NCI-H526 (cell line): ENCODE results near the gene AKAP17A.
"Not testable (repeated sequence)": the region's sequence is repeated elsewhere in the genome, so short reads cannot be mapped to it uniquely, and the experiment has no call there.

Experiments used
- DNase-seq, 2 experiments: peaks; one replicate each; lab custom pipeline; 2025; lab: John Stamatoyannopoulos, UW

Gene AKAP17A, protein sequence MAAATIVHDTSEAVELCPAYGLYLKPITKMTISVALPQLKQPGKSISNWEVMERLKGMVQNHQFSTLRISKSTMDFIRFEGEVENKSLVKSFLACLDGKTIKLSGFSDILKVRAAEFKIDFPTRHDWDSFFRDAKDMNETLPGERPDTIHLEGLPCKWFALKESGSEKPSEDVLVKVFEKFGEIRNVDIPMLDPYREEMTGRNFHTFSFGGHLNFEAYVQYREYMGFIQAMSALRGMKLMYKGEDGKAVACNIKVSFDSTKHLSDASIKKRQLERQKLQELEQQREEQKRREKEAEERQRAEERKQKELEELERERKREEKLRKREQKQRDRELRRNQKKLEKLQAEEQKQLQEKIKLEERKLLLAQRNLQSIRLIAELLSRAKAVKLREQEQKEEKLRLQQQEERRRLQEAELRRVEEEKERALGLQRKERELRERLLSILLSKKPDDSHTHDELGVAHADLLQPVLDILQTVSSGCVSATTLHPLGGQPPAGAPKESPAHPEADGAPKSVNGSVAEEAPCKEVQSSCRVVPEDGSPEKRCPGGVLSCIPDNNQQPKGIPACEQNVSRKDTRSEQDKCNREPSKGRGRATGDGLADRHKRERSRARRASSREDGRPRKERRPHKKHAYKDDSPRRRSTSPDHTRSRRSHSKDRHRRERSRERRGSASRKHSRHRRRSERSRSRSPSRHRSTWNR

GRCh38 chrX:1591102-1591862, at the start of gene AKAP17A:
Gene AKAP17A (plus strand): TSS chrX:1591604. CDS start chrX:1593463, 1,859 bp downstream.
- peak; percentile 92 to 97 for DNase-seq

DNA sequence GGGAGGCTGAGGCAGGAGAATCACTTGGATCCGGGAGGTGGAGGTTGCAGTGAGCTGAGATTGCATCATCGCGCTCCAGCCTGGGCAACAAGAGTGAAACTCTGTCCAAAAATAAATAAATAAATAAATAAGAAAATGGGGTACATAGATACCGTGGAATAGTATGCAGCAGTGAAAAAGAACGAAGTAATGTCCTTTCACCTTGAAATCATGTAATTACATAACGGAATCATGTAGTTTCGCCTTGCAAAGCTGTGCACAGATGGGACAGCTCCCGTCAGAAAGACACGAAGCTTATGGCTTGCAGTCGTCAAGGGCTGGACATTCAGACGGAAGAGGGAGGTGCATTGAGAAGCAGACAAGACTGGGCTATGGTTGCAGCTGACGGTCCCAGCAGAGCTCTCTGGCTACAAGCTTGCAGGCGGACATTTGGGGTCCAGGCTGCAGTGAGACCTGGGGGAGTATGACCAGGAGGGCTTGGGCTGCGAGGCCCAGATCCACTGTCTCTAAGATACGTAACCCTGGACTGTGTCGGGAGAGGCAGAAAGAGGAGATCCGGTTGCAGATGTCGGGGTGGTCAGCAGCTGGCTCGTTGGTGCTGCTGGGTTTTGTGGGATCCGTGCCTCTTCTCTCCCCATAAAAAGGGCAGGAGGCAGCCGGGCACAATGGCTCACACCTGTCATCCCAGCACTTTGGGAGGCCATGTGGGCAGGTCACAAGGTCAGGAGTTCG, 48.2 kb upstream of the AKAP17A start:
- DNase-seq = no peak

- no peak for DNase-seq
Observed at GRCh38 chrX:1545776-1546408, 45.5 kb upstream of the AKAP17A start.

DNA sequence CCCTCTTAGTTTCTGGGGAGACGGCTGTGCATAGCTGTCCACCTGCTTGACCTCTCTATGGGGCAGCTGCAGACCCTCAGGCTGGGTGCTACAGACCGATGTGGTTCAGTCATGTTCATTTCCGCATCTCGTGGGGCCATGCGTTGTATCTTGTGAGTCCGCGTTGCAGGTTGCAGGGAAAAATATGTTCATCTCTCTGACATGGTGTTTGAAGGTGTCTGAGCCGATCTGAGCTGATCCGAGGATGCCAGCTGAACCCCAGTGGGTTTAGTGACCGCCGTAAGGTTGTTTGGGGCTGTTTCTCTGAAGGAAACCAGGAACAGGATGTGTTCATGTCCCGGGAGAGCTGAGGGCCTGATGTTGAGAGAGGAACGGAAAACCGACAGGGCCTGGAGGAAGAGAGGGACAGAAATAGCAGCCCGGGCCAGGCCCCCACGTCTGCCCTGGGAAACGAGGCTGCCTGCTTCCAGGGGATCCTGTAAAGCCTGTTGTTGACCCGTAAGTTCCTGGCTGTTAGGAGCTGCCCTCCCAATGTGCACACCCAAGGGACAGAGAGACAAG, 44.6 kb upstream of the AKAP17A start:
- DNase-seq = no peak

- no peak for DNase-seq
Observed at GRCh38 chrX:1551959-1552546, 39.4 kb upstream of the AKAP17A start.

DNA sequence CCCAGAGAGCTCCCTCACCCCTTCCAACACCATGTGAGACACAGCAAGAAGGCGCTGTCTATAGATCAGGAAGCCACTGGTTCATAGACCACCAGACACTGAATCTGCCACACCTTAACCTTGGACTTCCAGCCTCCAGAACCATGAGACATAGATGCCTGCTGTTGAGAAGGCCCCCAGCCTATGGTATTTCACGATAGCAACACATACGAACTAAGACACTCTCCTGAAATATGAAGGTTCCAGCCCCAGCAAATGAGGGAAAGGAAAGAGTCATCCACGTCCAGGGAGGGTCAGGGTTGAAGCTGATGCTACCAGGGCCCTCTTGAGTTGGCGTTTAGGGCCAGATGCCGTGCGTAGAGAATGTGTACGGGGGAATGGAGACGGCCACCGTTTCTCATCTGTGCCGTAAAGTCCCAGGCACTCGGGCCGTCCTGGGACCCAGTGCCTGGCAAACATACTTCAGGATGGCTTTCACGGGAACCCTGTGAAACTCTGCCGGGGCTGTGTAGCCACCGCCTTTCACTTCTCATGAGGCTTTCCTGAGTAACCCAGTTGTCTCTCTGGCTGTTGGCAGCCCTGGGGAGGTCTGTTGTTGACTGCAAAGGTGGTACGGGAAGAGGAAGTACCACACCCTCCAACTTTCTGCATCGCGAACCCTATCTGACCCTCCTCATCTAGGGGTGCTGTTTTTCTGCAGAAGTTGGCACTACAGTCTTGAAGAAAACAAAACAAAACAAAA, 36.8 kb upstream of the AKAP17A start:
- no peak for DNase-seq

GRCh38 chrX:1555370-1555769, 36.0 kb upstream of the AKAP17A start:
- DNase-seq = no peak

- DNase-seq = not testable (repeated sequence)
Observed at GRCh38 chrX:1557442-1557841, 34.0 kb upstream of the AKAP17A start.

DNA sequence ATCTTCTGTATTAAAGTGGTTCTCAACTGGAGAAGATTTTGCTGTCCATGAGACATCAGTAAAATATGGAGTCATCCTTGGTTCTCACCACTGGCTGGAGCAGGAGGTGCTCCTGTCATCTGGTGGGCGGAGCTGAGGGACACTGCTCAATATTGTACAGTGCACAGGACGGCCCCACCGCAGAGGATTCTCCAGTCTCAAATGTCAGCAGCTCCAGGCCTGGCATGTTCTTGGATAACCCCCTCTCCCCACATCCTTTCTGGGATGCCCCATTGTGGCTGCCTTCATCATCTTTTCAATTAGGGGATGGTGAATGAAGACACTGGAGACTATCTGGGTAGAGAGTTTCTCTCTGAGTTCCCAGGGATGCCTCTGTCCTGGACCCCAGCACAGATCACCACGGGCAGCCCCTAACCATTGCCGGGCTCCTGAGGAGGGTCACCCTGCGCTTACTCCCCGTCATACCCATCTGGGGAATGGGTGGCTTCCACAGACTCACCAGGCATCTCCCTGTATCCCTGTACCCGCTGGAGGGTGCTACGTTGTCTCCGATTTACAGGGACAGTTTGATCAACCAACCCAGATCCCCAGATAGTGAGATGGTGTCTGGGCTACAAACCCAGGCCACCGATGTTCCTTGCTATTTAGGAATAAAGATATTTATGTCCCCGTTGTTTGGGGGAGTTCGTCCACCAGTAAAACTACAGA, 32.5 kb upstream of the AKAP17A start:
- DNase-seq = no peak

GRCh38 chrX:1561164-1561563, 30.2 kb upstream of the AKAP17A start:
- no peak for DNase-seq

GRCh38 chrX:1564077-1564476, 27.3 kb upstream of the AKAP17A start:
- not testable (repeated sequence) for DNase-seq

- peak in 1 of 2 experiments; percentile 45 for DNase-seq
Observed at GRCh38 chrX:1564750-1565683, 26.4 kb upstream of the AKAP17A start.

DNA sequence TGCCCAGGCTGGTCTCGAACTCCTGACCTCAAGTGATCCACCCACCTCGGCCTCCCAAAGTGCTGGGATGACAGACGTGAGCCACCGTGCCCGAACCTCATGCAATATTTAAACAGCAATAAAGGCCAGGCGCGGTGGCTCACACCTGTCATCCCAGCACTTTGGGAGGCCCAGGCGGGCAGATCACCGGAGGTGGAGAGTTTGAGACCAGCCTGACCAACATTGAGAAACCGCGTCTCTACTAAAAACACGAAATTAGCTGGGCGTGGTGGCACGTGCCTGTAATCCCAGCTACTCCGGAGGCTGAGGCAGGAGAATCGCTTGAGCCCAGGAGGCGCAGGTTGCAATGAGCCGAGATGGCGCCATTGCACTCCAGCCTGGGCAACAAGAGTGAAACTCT, 17.2 kb upstream of the AKAP17A start:
- not testable (repeated sequence) for DNase-seq

DNA sequence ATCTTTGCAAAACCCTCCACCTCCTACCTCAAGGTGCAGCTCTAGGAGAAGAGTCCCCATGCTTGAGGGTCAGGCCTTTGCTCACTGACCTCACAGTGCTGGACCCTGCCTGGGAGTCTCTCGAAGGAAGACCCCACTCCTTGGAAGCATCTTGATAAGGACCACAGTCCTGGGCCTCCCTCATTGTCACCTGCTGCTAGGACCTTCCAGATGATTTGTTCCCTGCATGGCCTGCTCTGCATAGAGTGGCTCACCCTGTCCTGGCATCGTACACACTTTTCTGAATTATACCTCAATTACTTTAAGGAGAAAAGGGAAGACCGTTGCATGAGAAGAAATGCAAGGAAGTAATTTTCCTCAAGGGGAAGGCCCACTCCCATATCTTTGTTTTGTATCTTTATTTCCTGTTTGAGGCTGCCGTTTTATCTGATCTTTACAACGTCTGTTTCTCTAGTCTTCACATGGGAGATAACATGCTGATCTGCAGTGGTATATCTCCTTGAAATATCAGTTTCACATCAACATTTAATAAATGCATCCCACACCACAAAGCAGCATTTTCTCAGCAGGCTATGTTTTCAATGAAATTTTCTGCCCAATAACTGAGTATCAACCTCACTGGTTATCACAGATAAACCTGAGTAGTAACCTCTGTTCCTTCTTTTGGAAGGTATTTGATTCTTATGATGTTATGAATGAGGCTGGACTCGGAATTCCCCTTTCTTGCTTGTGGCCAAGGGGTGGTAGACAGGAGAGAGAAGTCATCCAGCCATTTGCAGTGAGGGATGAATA, 15.0 kb upstream of the AKAP17A start:
- DNase-seq = no peak

DNA sequence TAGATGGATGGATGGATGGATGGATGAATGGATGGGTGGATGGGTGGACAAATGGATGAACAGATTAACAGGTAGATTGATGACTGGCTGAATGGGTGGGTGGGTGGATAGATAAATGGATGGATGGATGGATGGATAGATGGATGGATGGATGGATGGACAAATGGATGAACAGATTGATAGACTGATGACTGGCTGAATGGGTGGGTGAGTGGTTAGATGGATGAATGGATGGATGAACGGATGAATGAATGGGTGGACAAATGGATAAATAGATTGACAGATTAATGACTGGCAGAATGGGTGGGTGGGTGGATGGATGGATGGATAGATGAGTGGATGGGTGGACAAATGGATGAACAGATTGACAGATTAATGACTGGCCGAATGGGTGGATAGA, 13.6 kb upstream of the AKAP17A start:
- DNase-seq = no peak

GRCh38 chrX:1578511-1579173, 12.8 kb upstream of the AKAP17A start:
- no peak for DNase-seq

- DNase-seq = peak; percentile 65 to 78
Observed at GRCh38 chrX:1581132-1581531, 10.3 kb upstream of the AKAP17A start.
